DMS114 treated with DMSO at 0.1 percent for 48 hours (cell line): Measurements from ENCODE around the gene LAMA3.

Experiments
- DNase-seq: peaks from one replicate; lab custom pipeline; 2025; ENCODE audit not compliant: unreplicated experiment; lab: John Stamatoyannopoulos, UW

Gene LAMA3

DNA sequence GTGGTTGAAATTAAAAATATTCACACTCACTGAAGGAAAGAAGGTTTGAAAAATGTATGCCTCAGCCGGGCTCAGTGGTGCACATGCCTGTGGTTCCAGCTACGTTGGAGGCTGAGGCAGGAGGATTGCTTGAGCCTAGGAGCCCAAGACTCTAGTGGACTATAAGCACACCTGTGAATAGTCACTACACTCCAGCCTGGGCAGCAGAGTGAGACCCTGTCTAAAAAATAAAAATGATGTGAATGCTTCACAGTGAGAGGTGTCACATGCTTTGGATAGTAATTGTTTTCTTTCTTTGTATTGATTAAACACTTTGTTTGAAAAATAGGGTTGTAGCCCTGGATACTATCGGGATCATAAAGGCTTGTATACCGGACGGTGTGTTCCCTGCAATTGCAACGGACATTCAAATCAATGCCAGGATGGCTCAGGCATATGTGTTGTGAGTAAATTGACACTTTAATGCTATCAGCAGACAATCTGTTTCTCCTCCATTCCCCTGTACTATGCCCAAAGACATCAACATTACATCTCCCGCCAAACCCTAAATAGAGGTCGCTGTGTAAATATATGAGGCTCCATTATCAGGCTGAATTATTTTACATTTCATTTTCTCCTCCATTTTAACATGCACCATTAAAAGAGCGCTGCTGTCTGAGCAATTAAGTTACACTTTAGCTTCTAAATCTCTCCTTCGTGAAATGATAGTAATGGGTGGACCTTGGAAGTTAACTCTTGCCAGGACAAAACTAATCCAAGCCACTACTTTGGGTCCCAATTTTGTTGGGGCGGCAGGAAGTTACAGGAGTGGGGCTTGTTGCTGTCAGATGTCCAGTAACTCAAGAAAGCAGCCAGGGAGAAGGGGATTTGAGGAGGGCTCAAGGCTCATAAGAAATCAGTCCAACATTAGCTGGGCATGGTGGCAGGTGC, 187.0 kb downstream of the LAMA3 start:
- DNase-seq = no peak

DNA sequence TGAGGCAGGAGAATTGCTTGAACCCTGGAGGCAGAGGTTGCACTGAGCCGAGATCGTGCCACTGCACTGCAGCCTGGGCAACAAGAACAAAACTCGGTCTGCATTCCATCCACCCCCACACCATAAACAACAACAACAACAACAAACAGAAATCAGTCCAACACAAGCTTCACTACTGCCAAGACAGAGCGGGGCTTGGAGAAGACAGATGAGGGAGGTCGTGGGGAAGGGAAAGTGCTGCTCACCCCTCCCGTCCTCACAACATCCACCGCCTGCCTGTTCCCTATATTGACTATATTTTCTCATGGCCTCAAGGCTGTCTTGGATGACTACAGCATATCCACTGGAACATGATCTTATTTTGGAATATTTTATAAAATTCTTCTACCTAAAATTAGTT, 187.7 kb downstream of the LAMA3 start:
- no peak for DNase-seq

DNA sequence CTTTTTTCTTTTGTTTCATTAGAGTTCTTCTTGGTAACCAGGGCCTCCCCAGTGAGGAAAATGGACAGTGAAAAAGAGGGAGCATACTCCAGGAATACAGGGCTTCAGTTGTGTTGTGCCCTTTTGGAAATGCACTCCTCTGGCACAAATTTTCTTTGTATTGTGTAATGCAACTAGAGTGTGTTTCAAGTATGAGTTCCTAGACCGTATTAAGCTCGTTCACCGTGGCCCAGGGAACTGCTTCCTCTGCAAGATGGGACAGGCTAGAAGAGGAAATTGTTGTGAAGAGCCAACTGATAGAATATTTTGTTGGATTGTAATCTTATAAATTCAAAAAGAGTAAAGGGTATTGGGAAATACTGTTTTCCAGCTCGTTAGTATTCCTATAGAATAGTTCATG, 188.1 kb downstream of the LAMA3 start:
- DNase-seq = no peak

DNA sequence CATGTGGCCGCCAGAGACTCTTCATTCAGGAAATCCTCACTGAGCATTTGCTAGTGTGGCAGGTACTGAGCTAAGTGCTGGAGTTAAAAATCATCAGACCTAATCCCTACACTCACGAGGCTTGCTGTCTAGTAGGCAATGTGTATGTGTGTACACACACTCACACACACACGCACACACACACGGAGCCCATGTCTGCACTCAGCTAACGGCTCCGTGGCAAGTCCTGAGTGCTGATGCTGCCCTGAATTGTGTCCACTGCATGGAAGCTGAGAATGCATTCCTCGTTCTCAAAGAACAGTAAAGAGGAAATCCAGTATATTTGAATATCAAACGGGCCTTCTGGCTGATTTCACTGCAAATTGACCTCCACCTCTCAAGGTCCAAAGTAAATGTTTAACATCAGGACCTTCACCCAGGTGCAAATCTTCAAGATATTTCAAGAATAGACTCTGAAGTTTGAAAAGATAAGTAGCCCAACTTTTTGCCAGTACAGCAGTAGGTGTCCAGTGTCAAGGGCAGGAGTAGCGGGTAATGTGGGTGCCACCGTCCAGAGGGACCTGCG, 189.2 kb downstream of the LAMA3 start:
- no peak for DNase-seq

DNA sequence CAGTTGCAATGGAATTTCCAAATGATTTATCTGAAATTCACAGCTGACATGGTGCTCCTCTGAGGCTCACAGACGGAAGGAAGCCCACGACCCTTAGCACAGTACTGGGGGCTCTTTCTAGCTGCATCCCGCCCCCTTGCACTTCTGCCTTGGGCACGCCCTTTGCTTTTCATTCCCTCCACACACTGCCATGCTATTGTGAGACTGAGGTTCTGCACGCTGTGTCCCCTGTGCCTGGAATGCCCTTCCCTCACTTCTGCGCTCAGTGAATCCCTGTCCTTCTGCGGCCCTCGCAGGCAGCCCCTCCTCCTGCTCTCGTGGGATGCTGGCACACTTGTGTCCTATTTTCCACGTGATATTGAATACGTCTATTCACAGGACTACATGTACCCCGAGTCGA, 189.9 kb downstream of the LAMA3 start:
- no peak for DNase-seq

DNA sequence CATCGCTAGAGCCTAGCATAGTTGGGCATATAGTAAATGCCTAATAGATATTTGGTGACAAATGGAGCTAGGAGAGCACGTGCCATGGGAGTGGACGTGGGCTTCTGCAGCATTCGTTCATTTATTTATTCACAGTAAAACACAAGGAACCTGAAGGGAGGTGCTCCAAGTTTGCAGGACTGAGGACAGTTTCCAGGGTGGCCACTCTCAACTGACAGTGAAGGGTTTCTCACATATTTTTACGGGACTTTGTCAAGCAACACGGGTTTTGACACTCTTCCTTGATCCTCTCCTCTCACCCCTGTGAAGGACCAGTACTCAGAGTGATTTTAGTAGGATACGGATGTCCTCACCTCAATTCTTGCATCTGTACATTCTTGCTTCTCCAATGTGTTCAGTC, 190.3 kb downstream of the LAMA3 start:
- DNase-seq = no peak

DNA sequence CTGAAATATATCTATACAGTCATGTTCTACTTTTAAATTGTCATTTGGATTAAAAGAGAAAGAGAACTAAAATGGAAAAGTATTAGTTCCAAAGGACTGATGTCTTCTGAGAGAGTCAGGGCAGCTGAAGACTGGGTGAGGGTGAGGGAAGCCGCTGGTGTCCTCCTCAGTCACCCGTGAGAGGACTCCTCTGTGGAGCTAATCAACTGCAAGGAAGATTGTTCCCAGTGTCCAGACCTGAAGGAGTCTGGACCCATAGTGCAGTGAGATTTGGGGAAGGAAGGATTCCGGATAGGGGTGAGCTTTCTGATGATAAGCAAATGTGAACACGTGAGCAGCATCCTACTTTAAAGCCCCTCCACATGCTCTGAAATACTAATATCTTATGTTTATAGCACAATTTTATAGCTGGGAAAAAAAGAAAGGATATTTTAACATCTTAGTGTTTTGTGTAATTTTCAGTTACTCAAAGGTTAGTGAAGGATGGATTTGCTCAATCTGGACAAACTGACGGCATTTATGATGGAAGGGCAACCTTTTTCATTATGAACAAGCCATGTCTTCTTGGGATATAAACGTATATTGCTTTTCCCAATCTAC, 190.8 kb downstream of the LAMA3 start:
- no peak for DNase-seq

DNA sequence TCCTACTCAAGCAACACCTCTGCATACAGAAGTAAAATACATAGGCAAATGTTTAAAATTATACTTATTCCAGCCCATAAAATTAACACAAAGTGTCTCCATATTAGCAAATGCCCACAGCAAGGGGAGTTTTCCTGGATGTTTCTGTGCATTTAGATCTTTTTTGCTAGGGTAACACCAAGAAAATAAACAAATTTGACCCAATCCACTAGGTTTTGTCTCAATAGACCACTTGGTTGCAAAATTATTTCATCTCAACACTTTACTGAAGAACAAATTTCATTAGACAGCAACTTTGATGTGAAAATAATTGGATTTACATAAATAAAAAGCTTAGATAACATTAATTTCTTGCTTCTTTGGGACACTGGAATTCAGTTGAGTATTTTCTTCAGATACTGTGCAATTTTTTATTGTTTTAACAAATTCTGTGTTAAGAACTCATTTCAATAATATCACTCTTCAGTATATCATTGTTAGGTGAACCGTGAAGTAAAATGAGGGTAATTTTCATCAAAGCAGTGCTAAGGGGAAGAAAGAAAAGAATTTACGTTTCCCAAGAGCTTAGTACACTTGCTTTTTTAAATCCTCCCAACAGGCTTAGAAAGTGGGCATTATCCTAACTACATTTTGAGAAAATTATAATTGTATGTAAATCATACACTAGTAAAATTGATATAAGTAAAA, 191.8 kb downstream of the LAMA3 start:
- DNase-seq = no peak

DNA sequence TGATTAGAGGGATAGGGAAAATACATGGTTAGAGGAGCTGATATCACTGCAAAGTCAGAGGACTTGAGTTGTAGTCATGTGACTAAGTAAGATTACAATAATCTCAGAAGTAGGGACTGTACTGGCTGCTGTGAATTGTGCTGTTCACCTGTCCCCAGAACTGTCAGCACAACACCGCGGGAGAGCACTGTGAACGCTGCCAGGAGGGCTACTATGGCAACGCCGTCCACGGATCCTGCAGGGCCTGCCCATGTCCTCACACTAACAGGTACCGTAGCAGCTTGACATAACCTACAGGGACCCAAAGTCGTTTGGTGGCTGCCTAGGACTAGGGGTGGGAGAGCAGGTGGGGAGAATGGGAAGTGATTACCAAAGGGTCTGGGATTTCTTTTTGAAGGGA, 192.5 kb downstream of the LAMA3 start:
- DNase-seq = no peak

DNA sequence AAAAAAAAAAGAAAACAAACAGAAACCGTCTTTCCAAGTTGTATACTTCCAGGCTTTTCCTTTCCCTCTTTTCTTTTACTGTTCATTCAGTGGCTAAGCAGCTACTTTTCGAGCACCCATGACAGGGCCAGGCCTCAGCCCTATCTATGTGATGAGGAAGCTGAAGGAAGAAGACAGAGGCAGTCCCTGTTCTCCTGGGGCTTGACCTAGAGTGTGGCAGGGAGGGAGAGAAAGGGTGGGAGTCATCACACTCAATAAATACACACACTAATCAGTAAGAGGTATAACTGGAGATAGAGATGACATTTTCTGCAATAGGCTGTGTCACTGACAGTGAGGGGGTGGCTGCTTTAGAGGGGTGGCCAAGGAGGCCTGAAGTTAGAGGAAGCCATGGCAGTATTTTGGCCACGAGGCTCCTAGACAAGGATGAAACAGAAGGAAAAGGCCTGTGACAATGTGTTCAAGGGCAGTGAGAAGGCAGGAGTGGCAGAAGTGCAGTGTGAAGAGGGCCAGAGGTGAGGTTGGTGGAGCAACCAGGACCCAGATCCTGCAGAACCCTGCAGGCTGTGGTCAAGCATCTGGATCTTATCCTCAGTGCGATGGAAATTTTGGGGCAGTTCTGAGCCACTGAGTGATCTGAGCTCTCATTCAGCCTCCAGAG, 193.5 kb downstream of the LAMA3 start:
- DNase-seq = no peak

DNA sequence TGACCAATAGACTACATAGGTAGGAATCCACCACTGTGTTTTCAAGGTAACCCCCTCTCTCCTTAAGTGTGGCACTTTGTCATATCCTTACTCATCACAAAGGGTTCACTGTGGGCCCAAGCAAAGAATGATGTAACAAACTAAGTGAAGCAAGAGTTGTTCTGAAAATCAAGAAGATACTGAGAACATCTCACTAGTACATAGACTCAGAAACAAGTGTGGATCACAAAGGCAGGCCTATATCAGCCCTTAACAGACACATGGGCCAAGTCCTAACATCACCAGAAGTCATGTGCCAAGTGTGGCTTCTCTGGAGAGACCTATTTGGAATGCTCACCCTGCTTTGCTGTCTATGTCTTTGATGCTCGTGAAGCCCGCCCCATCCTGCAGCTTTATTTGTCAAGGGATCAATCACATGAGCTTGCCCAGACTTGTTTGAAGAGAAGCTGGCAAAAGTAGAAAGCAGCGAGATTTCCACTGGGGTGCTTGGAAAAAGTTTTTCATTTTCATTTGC, 194.1 kb downstream of the LAMA3 start:
- no peak for DNase-seq

DNA sequence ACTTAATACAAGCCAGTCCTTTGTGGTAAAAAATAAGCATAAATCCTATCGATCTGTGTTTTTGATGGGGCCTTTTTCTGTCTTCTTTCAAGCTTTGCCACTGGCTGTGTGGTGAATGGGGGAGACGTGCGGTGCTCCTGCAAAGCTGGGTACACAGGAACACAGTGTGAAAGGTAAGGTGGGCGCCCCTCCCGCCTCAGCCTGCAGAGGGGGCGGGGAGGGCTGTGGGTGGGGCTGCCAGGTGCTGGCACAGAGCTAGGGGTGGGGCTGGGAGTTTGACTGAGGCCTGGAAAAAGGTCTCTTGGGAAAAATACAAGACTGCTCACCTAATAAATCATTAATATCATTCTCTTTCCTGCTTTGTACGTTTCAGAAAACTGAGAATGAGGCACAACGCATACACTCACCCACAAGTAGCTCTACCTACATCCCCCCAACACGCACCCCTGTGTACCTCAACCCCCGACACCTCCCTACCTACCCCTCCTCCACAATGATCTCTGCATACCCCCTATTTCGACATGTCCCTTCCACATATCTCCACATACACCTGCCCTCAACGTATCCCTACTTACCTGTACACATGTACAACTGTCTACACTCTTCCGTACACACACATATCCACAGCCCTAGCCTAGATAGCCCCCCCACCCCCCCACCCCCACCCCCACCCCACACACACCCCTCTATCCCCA, 195.6 kb downstream of the LAMA3 start:
- no peak for DNase-seq

DNA sequence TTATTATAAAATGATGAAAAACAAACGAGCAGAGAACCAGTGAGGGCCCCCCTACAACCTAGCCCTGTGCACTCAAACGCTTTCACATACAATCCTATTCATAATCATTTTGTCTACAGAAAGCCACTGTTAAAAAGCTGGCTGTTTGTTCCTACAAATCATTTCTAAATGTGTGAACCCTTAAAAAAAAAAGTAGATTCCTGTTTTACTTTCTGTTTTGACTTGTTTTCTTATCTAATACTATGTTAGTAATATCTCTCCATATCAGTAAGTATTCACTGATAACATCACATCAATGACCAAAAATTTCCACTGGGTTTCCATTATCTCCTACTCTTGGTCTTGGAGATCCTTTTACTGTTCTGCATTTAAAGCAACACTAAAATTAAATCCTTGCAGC, 196.5 kb downstream of the LAMA3 start:
- no peak for DNase-seq

DNA sequence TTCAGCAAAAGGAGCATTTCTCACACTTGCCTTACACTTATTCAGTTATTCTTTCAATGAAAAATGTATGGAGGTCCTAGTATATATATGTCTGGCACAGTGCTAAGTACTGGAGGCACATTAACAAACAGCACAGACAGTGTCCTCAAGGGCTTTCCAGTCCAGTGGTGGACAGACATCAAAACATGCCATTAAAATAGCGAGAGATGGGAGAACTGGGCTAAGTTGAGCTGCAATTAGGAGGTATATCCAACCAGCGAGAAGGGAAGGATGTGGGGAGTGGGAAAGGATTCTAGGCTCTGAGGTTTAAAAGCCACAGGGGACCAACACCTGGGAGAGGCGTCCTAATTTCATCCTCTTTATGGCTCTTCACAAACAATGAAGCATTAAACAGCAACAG, 197.8 kb downstream of the LAMA3 start:
- DNase-seq = no peak

DNA sequence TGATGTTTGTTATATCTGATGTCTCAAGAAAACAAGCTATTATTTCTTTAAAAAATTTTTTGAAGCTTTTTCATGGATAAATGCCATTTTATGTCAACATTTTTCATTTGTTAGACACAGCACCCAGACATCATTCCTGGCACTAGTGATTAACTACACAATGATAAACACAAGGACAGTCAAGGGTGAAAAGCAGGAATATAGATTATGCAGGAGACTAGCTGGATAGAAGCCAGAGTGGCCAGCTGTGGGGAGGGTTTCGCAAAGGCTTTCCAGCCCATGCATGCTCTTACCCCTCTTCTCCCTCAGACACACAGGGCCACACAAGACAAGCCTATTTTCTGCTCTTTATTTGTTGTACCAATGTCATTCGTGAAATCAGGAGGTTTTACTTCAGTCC, 198.2 kb downstream of the LAMA3 start:
- no peak for DNase-seq

DNA sequence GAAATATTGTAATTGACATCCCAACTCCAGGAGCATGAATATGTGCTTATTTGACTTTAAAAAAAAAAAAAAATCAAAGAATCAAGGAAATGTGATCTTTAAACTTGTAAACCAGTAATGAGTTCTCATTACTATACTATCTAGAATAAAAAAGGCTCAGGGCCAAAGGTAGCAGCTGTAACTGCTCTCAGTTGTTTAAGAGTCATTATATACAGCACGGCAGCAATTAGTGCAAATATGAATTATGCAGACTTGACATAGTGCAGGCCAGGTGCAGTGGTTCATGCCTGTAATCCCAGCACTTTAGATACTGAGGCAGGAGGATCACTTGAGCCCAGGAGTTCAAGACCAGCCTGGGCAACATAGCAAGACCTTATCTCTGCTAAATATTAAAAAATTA, 199.6 kb downstream of the LAMA3 start:
- DNase-seq = no peak

DNA sequence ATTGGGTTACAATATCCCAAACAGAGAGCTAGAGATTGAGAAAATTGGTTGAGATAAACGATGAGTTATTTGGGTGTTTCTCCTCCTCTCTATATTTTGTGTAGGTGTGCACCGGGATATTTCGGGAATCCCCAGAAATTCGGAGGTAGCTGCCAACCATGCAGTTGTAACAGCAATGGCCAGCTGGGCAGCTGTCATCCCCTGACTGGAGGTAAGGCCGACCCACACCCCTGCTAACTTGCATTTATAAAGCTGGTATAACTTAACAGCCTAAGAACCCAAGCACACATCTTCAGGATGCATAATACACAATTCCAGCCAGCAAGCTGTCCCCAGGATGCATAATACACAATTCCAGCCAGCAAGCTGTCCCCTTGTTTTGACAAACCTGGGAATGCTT, 200.7 kb downstream of the LAMA3 start:
- no peak for DNase-seq

DNA sequence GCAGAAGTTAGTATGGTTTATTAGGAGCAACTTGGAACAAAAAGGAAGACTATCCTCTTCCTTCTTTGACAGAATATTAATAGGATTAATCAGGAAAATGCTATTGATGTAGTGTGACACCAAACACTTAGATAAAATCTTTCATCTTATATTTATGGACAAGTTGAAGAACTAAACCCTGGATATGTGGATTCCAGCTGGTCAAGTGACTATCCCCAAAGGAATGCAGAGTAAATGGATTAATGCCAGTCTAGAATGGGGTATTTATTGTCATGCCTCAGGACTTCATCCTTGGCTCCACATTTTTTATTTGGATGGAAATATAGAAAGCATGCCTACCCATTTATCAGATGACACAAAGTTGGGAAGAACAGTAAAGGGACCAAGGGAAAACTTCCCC, 201.3 kb downstream of the LAMA3 start:
- DNase-seq = no peak

DNA sequence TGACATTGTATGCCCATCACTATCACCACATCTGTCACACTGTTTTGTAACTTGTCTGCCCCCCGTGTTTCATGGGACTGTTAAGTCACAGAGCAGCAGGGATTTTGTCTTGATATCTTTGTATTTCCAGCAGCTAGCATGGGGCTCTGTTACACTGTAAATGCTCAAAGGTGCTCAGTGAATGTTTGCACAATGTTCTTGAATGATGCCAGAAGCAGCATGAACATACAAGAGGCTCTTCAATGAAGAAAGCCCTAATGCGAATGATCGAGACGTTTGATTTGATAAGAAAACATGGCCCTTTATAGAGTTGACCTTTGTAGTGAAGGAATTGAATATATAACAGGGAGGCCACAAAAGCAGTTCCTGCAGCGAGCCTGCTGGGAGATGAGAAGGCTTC, 204.4 kb downstream of the LAMA3 start:
- DNase-seq = no peak

DNA sequence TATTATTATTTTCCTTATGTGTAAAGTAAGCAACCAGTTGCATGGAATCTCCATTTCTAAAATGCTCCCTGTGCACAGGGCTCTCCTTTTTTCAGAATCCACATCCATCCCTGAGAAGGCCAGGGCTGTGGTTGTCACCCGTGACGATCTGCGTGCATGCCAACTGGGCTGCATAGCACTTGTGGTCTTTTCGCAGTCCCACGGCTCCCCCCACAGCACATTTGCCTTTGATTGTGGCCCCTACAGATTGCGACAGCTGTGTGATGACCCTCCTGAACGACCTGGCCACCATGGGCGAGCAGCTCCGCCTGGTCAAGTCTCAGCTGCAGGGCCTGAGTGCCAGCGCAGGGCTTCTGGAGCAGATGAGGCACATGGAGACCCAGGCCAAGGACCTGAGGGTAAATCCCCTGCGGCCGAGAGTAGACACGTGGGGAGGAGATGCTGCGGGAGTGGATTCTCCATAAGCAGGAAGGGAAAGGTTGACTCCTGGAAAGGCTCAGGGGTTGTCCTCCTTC, 205.5 kb downstream of the LAMA3 start:
- no peak for DNase-seq
